Smooth muscle cell (in vitro differentiated cells): ENCODE measurements around the gene KCNK2. TPM values are rescaled to one million over a fixed set of nuclear protein-coding genes. Genes with fewer than 3 reads are reported as not detected.

Experiments used
- DNase-seq: peaks from one replicate; lab custom pipeline; 2025; ENCODE audit not compliant: unreplicated experiment; lab: John Stamatoyannopoulos, UW
- H2AFZ ChIP-seq: fragments of 200-600 bp; sonication (generic); 2 replicates; pipeline ENCODE4 v1.6.0; 2016; ENCODE audit warnings: antibody characterized with exemption, low read depth, mild to moderate bottlenecking
- H3F3A ChIP-seq: fragments of 200-600 bp; sonication (generic); 2 replicates; pipeline ENCODE4 v1.6.0; 2017; ENCODE audit warnings: antibody characterized with exemption, low read depth
- H3K27ac ChIP-seq: fragments of 200-600 bp; sonication (generic); 2 replicates; pipeline ENCODE4 v1.5.1; 2016; ENCODE audit warnings: low read depth, mild to moderate bottlenecking
- H3K27me3 ChIP-seq: fragments of 200-600 bp; sonication (generic); 2 replicates; pipeline ENCODE4 v1.6.1; 2016; ENCODE audit warnings: low read depth, mild to moderate bottlenecking
- H3K36me3 ChIP-seq: fragments of 200-600 bp; sonication (generic); 2 replicates; pipeline ENCODE4 v1.5.1; 2016; ENCODE audit warnings: low read depth
- H3K4me1 ChIP-seq: fragments of 200-600 bp; sonication (generic); 2 replicates; pipeline ENCODE4 v1.5.1; 2016; ENCODE audit warnings: low read depth
- H3K4me2 ChIP-seq: fragments of 200-600 bp; sonication (generic); 2 replicates; pipeline ENCODE4 v1.6.0; 2016; ENCODE audit warnings: mild to moderate bottlenecking
- H3K4me3 ChIP-seq: fragments of 200-600 bp; sonication (generic); 2 replicates; pipeline ENCODE4 v1.5.1; 2016; ENCODE audit warnings: mild to moderate bottlenecking
- H3K79me2 ChIP-seq: fragments of 200-600 bp; sonication (generic); 2 replicates; pipeline ENCODE4 v1.6.0; 2016; ENCODE audit warnings: low read depth, mild to moderate bottlenecking
- H3K9ac ChIP-seq: fragments of 200-600 bp; sonication (generic); 2 replicates; pipeline ENCODE4 v1.6.0; 2016; ENCODE audit warnings: low read depth
- H3K9me3 ChIP-seq: fragments of 200-600 bp; sonication (generic); replicated peaks from 2 replicates; pipeline ENCODE4 v1.5.1; 2016; ENCODE audit warnings: low read depth
- H4K20me1 ChIP-seq: fragments of 200-600 bp; sonication (generic); 2 replicates; pipeline ENCODE4 v1.6.0; 2016; ENCODE audit warnings: low read depth
- CTCF ChIP-seq: fragments of 200-600 bp; sonication (generic); IDR thresholded peaks from 2 replicates; pipeline ENCODE4 v1.5.1; 2017; ENCODE audit warnings: borderline replicate concordance, mild to moderate bottlenecking, antibody characterized with exemption; ENCODE audit not compliant: insufficient read depth, poor library complexity, severe bottlenecking
- WGBS: methylation state at CpG from one replicate; pipeline ENCODE4 v1.1.7; 2016; ENCODE audit warnings: low lambda C conversion rate; 5-methylcytosine and 5-hydroxymethylcytosine counted together
- polyA plus RNA-seq: library from polyadenylated mRNA; unstranded; fragments of >200 nt; fragmentation: Nextera tagmentation; extraction: Ambion mirVana; gene quantifications from 2 replicates; pipeline ENCODE4 v1.2.1, GENCODE V29; 2016
- total RNA-seq: library from RNA; depleted of rRNA; stranded (reverse); fragments of >200 nt; gene quantifications from 2 replicates; pipeline ENCODE4 v1.2.3, GENCODE V29; 2014

KCNK2 gene
- total and polyA plus RNA-seq, 2 experiments from 2014 or later: not detected

GRCh38 chr1:215056584-215056983 is 26.0 kb upstream of the KCNK2 start:
- Histone ChIP-seq H3K4me2 (no peak overlapping the region), H3K4me1 (no peaks in the 10 kb centered on the region), H3K36me3 (no peaks in the 10 kb centered on the region), H3K79me2 (no peaks in the 10 kb centered on the region), H3K27ac (no peak overlapping the region), H3K9ac (no peak overlapping the region), H3K9me3 (no peaks in the 10 kb centered on the region), H3F3A (no peaks in the 10 kb centered on the region), H3K4me3 (no peak overlapping the region), H3K27me3 (no peaks in the 10 kb centered on the region), H2AFZ (no peak overlapping the region), H4K20me1 (no peaks in the 10 kb centered on the region)
- no peak for TF ChIP-seq CTCF
- 40% methylated on average over 1 of the region's 1 CpG for WGBS
- no peak for DNase-seq

GRCh38 chr1:215059947-215060346 is 22.6 kb upstream of the KCNK2 start:
- H4K20me1 ChIP-seq: no peaks in the 10 kb centered on the region
- no peaks in the 10 kb centered on the region for H3F3A ChIP-seq
- no peaks in the 10 kb centered on the region for H3K79me2 ChIP-seq
- H3K27ac ChIP-seq: no peak overlapping the region
- H3K36me3 ChIP-seq: no peaks in the 10 kb centered on the region
- H3K27me3 ChIP-seq: peaks cover 9% of the 10 kb centered on the region
- no peak overlapping the region for H3K9ac ChIP-seq
- no peak overlapping the region for H3K4me3 ChIP-seq
- H3K4me1 ChIP-seq: no peaks in the 10 kb centered on the region
- DNase-seq: no peak
- TF ChIP-seq CTCF: no peak
- H2AFZ ChIP-seq: no peak overlapping the region
- H3K4me2 ChIP-seq: no peak overlapping the region
- 94% methylated on average over 8 of the region's 8 CpGs for WGBS
- no peaks in the 10 kb centered on the region for H3K9me3 ChIP-seq

GRCh38 chr1:215064327-215064726 is 18.2 kb upstream of the KCNK2 start:
- H2AFZ ChIP-seq: no peak overlapping the region
- H3K36me3 ChIP-seq: no peaks in the 10 kb centered on the region
- no peaks in the 10 kb centered on the region for H3K4me1 ChIP-seq
- no peaks in the 10 kb centered on the region for H3F3A ChIP-seq
- H4K20me1 ChIP-seq: no peaks in the 10 kb centered on the region
- WGBS: 83% methylated on average over 5 of the region's 5 CpGs
- no peaks in the 10 kb centered on the region for H3K79me2 ChIP-seq
- no peak overlapping the region for H3K4me2 ChIP-seq
- no peak overlapping the region for H3K27ac ChIP-seq
- H3K4me3 ChIP-seq: no peak overlapping the region
- DNase-seq: no peak
- peaks cover 9% of the 10 kb centered on the region for H3K27me3 ChIP-seq
- H3K9me3 ChIP-seq: no peaks in the 10 kb centered on the region
- no peak for TF ChIP-seq CTCF
- no peak overlapping the region for H3K9ac ChIP-seq

GRCh38 chr1:215071078-215071477 is 11.5 kb upstream of the KCNK2 start:
- no peaks in the 10 kb centered on the region for H3K9me3 ChIP-seq
- no peak overlapping the region for H3K4me2 ChIP-seq
- H3K9ac ChIP-seq: no peak overlapping the region
- no peaks in the 10 kb centered on the region for H3K4me1 ChIP-seq
- H3K27me3 ChIP-seq: peaks cover 20% of the 10 kb centered on the region
- DNase-seq: no peak
- WGBS: 65% methylated on average over 1 of the region's 1 CpG
- H4K20me1 ChIP-seq: no peaks in the 10 kb centered on the region
- H3F3A ChIP-seq: no peaks in the 10 kb centered on the region
- no peaks in the 10 kb centered on the region for H3K36me3 ChIP-seq
- no peak overlapping the region for H3K4me3 ChIP-seq
- no peak overlapping the region for H2AFZ ChIP-seq
- no peaks in the 10 kb centered on the region for H3K79me2 ChIP-seq
- H3K27ac ChIP-seq: no peak overlapping the region
- no peak for TF ChIP-seq CTCF
